ENCODE measurements around the gene EFCAB8.
"Not testable (repeated sequence)": the region's sequence is repeated elsewhere in the genome, so short reads cannot be mapped to it uniquely, and the experiment has no call there.

EFCAB8 gene

DNA sequence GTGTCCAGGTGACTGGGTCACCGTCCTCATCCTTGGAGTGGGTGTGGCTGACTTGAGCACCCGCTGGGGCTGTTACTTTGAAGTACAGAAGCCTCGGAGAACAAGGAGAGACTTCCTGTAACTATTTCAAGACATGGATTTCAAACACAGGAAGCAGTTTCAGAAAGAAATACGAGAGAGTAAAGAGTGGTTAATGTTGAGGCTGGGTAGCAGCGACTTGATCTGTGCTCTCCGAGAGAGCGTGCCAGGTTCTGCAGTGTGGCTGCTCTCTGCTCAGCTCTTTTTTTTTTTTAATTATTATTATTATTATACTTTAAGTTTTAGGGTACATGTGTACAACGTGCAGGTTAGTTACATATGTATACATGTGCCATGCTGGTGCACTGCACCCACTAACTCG is 17.5 kb upstream of the EFCAB8 start:
- no peak for DNase-seq
- no peak for ATAC-seq

DNA sequence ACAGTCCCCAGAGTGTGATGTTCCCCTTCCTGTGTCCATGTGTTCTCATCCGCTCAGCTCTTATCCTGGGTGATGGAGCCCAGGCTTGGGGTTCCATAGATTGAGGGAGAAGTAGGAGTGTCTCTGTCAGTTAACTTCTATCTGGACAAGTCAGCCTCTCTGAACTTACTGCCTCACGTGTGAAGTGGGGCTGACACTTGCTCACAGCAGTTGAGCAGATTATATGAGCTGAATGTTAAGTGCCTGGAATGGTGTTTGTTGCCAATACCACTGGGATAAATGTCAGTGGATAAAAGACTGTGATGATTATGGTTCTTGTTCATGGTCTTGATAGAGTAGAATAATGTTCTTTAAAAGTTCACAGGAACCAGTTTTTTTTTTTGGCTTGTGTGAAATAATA is 17.1 kb upstream of the EFCAB8 start:
- DNase-seq (no peak), ATAC-seq (no peak)

DNA sequence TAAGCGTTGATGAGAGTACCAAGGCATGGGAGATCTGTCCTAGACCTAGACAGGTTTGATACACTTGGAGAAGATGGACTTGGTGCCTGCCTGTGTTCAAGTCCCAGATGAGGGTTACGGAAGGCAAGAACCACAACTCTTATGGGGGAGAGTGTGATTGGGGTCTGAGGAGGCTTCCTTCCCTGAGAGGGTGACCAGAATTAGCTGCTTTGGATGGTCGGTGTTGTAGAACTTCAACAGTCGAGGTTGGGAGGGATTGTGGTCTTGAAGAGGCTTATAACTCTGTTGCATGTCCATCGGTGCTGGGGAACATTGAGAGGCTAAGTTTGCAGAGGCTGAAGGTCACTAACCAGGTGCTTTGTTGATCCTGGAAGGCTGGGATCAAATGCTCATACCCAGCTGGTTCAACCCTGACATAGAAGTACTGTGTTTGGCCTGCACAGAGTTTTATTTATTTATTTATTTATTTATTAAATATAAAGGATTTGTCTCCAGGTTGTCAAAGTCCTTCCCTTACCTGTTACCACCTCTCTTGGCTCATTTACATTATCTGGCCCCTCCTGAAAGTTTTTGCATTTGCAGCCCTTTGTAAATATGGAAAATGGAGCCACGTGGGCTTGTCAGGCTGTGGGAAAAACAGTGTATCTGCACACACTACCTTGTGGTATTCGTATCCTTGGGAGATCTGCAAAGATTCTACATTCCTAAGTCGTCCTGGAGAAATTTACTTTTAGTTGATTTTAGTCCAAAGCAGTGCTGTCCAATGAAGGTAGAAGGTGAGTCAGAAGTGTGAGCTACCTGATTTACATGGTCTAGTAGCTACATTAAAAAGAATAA is 15.8 kb upstream of the EFCAB8 start:
- ATAC-seq (no peak), DNase-seq (no peak)

DNA sequence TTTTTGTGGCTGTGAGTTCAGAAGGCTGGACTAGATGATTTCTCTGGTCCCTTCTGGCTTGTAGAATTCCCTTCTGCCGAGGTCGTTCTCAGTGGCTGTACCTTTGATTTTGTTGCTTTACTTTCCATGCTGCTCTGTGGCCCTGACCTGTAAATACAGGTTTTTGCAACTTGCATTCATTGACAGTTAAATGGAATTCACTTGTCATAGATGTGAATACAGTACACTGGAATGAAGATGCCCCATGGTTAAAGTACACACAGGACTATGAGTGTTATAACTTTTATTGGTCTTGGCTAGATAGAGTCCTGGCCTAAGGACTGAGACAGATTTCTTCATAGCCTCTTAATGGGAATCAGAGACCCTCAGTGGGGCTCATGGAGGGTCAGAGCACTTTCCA is 12.9 kb upstream of the EFCAB8 start:
- DNase-seq = no peak
- ATAC-seq = no peak

DNA sequence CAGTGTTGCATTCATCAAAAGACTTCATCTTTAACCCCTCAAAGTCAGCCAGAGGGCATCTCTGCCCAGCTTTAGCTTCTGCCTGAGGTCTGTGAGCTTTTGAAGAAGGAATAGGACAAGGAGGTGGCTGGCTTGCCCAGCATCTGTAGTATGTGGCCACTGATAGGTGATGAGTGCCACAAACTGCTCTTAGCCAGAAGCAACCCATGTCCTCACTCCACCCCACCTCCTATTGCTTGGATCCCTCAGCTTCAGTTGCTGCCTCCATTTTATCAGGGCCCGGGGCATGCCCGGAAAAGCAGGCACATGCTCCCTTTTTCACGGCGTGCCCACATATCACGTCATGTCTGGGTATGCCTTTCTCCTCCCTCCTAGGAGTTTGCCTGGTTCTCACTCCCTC is 11.9 kb upstream of the EFCAB8 start:
- ATAC-seq (no peak), DNase-seq (no peak)

DNA sequence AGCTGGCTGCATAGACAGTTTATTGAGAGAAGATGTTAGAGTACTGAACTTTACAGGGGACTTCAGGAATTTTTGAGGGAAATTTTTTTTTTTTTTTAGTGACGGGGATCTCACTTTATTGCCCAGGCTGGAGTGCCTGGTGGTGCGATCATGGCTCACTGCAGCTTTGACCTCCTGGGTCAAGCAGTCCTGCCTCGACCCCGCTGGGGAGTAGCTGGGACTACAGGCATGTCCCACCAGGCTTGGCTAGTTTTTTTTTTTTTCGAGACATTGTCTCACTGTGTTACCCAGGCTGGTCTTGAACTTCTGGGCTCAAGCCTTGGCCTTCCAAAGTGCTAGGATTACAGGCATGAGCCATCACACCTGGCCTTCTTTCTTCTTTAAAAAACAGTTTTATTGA is 10.8 kb upstream of the EFCAB8 start:
- DNase-seq = no peak
- no peak for ATAC-seq

DNA sequence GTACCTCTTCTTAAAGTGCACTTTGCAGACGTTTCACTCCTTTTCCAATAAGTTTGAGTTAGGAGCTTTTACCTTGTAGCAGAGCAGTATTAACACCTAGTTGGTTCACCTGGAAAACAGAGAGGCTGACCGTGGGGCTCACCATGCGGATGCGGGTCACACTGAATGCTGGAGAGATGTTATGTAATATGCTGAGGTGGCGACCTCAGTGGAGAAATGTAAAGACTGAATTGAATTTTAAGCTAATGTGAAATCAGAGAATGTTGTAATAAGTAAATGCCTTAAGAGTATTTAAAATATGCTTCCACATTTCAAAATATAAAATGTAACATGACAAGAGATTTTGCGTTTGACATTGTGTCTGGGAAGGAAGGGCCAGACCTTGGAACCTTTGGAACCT is 9.9 kb upstream of the EFCAB8 start:
- ATAC-seq (no peak), DNase-seq (no peak)

DNA sequence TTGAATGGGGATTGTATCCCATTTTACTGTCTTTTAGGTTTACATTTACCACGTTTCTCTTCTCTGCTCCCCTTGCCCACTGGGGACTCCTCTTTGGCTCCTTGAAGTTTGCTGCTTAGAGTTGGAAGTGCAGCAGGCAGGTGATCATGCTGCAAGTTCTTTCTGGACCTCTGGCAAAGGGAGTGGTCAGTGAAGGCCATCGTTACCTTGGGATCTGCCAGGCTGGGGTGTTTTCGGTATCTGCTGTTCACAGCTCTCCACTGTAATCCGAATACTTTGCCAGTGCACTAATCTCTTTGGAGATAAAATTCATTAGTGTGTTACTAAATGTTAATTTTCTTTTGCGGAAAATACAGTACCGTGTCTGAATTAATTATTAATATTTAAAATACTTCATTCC is 9.1 kb upstream of the EFCAB8 start:
- ATAC-seq = no peak

DNA sequence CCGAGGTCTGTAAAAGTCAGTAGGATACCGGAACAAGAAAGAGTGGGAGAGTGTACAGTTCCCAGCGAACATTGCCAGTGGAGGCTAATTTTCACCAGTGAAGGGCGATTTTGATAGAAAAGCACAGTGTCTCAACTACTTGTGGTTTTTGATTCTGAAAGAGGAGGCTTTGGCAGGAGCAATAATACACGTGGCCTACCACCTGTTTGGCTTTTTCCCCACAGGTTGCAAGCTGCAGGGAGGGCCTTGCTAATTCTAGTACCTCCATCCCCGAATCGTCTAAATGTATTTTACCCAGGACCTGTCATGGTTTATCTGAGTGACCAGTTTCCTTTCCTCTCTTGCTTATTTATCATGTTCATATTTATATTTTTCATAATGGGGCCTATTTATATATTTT is 3.3 kb upstream of the EFCAB8 start:
- DNase-seq (no peak), ATAC-seq (no peak)

More for the DNA sequence above, 9.1 kb upstream of the EFCAB8 start:
- no peak for DNase-seq

DNA sequence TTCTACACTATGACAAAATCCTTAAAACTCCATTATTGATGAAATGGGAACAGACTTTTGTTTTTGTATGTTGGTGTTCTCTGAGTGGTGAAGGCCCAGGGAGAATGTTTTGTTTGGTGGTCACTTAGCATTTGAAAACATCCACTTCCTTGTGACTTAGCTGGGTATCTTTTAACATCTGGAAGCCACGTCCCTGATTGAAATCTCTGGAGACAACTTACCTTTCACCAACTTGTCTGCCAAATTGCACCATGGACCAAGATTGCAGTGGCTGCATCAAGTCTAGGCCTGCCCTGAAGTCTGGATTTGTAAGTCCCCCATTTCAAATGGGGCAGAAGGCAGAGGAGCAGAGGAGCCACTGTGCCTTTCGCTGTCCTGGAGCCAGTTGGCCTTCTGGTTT is 534 bp upstream of the EFCAB8 start:
- ATAC-seq (no peak), DNase-seq (no peak)

DNA sequence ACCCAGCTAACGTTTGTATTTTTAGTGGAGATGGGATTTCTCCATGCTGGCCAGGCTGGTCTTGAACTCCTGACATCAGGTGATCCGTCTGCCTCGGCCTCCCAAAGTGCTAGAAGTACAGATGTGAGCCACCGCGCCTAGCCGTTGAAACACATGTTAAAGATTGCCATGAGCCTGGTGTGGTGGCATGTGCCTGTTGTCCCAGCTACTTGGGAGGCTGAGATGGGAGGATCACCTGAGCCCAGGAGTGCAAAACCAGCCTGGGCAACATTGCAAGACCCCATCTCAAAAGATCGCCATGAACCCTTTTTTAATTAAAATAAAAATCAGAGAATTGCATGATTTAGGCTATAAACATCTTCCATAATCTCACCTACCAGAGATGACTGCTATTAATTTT is 2.7 kb downstream of the EFCAB8 start:
- no peak for DNase-seq
- ATAC-seq = no peak

DNA sequence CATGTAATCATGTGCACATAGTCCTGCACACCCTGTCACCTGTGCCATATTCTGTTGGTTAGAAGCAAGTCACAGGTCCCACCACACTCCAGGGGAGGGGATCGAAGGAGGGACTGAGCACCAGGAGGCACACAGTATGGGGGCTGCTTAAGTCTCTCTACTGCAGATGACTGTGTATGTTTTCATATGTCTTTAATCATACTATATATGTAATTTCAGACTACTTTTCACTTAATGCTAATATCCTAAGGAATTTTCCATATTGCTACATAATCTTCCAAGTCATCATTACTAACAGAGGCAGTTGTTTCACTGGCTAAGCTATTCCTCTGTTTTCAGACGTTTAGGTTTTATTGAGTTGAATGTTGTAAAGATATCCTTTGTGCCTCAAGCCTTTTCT is 10.8 kb downstream of the EFCAB8 start:
- DNase-seq = no peak
- no peak for ATAC-seq

DNA sequence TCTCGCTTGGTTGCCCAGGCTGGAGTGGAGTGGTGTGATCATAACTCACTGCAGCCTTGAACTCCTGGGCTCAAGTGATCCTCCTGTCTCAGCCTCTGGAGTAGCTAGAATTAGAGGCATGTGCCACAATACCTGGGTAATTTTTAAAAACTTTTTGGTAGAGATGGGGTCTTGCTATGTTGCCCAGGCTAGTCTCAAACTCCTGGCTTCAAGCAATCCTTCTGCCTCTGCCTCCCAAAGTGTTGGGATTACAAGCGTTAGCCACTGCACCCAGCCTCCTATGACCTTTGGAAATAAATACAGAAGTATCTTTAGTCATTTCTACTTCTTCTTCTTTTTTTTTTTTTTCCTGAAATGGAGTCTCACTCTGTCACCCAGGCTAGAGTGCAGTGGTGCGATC is 11.8 kb downstream of the EFCAB8 start:
- DNase-seq, ATAC-seq: not testable (repeated sequence)

DNA sequence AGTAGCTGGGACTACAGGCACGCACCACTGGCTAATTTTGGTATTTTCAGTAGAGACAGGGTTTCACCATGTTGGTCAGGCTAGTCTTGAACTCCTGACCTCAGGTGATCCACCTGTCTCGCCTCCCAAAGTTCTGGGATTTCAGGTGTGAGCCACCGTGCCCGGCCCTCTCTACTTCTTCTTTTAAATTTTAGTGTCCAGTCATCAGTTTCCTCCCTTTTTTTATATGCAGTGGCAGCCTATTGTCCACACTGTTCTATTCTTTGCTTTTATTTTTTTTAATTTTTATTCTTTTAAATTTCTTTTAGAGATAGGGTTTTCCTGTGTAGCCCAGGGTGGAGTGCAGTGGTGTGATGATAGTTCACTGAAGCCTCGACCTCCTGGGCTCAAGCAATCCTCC is 12.3 kb downstream of the EFCAB8 start:
- ATAC-seq (no peak), DNase-seq (no peak)

DNA sequence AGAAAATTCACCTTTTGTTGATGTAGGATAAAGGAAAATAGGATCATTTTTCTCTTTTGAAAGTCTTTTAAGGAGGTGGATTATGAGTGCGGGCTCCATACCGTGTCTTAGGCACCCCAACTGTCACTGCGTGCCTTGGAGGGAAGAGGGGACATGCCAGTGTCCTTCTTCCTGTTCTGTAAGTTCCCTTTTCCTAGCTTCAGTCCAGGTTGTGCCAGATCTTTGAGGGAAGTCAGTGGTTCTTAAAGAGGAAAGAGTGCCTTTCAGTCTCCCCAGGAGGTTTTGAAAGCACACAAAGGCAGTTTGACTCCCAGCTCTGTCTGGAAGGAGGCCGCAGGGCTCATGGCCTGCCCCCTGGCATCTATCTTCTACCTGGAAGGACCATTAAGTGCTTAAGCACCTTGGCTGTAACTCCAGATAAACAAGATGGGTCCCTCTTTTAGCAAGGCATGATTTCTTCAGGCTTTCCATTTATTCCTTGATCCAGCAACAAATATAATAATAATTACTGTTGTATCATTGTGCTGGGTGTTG is 13.0 kb downstream of the EFCAB8 start:
- ATAC-seq = no peak
- no peak for DNase-seq

DNA sequence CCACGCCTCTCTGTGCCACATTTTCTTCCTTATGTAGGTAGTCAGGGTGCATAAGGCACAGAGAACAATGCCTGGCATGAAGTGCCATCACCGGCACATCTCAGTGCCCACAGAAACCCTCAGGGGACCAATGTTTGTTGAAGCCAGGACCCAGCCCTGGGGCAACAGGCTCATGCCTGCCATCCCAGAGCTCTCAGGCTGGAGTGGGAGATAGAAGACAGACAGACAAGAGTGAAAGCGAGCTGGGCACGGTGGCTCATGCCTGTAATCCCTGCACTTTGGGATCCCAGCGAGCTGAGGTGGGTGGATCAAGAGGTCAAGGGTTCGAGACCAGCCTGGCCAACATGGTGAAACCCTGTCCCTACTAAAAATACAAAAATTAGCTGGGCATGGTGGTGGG is 13.5 kb downstream of the EFCAB8 start:
- ATAC-seq = no peak
- DNase-seq = no peak

DNA sequence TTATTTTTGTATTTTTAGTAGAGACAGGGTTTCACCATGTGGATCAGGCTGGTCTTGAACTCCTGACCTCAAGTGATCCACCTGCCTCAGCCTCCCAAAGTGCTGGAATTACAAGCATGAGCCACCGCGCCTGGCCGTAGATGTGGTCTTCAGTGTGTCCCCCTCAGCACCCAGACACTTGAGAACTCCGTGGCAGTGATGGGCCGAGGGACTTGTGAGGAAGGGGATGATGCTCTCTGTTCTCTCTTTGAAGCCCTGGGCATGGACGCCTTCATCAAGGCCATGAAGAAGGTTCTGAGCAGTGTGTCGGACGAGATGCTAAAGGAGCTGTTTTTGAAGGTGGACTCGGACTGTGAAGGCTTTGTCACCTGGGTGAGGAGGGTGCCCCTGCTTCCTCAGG is 16.9 kb downstream of the EFCAB8 start:
- DNase-seq (no peak), ATAC-seq (no peak)

DNA sequence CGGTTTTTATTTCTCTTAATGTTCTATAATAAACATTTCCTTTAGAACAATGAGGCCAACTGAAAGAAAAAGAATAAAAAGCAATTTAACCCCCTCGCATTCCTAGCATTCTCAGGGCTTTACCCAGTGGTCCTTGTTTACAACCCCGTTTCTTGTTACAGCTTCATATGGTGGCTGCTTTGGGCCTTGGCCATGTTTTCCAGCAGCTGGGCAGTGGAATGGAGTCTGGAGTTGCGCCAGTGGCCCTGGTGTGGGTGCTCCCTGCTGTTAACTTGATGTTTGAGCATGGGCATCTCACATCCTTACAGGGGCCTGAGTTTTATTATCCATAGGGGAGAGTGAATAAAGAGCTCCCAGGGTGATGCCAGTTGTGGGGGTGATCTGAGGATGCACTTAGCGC is 18.8 kb downstream of the EFCAB8 start:
- ATAC-seq (no peak), DNase-seq (no peak)

DNA sequence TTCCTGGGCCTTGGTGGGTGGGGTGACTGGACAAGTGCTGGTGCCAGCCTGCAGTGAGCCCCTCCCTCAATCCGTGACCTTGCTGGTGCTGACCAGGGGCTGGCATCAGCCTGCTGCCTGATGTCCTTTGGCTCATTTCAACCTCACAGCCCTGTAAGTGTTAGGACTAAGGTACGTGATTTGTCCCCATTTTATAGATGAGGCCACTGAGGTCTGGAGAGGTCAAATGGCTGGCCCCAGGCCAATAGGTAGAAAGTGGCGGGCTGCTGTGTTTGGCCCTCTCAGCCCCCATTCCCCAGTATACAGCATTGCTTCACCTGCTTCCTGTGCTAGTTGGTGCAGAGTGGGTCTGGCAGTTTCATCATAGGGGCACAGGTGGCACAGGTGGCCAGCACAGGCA is 20.1 kb downstream of the EFCAB8 start:
- no peak for ATAC-seq
- DNase-seq = no peak

DNA sequence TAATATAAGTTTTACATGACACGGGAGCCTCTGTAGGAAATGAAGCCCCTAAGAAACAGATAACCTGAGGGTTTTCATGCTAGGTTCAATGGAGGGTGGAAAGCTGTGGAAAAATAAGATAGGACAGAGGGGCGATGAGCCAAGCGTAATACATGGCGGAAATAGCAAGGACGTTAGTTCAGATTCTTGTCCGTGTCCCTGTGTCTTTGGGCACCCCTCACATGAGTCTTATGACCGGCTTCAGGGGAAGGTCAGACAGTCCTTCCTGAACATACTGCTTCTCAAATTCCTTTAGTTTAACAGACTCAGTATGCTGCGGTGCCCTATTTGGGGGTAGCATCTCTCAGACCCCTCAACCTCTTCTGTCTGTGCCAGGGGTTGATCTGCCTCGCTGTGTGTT is 20.8 kb downstream of the EFCAB8 start:
- ATAC-seq = no peak
- DNase-seq = no peak

DNA sequence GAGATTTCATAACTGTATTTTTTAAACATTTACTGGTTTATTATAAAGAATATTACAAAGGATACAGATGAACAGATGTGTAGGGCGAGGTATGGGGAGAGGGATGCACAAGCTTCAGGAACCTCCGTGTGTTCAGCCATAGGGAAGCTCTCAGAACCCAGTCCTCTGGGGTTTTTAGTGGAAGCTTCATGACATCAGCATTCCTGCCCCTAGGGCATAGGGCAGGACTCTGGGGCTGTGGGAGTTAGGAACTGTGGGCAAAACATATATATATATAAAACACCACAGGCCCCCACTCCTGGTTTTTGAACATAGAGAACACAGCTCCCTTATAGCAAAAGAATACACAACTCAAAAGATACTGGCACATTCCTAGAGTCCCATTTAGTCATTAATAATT is 21.9 kb downstream of the EFCAB8 start:
- ATAC-seq (no peak), DNase-seq (no peak)

DNA sequence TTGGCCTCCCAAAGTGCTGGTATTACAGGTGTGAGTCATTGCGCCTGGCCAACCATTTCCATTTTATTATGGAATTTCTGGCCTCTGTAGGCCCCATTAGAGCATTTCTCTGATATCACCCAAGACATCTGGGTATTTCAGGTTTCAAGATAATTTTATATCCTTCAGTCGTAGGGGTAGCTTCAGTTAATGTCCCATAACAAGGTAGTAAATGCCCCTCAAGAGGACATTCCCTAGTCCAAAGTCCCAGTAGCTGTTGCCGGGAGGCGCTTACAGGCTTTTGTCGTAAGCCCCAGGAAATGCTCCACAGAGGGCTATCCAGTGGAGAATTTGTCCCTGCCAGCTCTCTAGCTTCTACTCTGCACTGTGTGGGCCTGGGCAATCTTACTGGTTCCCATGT is 24.4 kb downstream of the EFCAB8 start:
- DNase-seq (no peak), ATAC-seq (no peak)

DNA sequence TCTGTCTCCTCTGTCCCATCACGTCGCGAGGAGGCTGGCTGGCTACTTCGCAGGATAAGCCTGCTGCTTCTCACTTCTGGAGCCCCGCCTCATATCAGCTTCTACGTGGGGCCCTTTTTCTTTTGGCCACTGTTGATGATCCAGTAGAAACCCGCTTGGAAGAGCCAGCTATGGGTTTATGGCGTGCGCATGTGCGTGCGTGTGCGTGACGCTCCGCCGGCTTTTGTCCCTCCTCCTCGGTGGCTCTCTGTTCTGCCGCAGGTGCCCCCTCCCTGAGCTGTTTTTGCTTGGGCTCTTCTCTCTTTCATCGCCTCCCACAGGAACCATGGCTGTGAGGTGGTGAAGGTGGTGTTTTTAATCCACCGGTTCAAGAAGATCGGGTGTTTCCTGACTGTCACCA is 26.5 kb downstream of the EFCAB8 start:
- DNase-seq (no peak), ATAC-seq (no peak)

DNA sequence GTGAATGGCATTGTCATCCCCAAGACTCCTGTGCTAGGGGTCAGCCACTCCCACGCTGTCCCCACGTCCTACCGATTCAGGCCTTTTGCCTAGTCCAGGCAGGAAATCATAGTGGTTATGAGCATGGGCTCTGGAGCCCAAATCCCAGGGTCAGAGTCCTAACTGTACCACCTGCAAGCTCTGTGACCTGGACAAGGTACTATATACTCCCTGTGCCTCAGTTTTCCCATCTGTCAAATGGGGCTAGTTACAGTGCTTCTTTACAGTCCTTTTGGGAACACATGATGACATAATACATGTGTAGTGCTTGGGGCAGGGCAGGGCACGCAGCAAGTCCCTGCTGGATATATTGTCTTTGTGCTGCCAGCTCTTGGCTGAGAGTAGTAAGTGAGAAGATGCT is 27.2 kb downstream of the EFCAB8 start:
- DNase-seq = no peak
- ATAC-seq = no peak
